Panc1 (cell line): Measurements from ENCODE around the gene QRFPR. TPM values are rescaled to one million over a fixed set of nuclear protein-coding genes. Genes with fewer than 3 reads are reported as not detected.

Source experiments
- ATAC-seq: fragments of 200-7000 bp; cut with Tn5 transposase; 2 replicates; pipeline ENCODE4 v1.9.1; 2020; ENCODE audit warnings: mild to moderate bottlenecking, moderate library complexity
- BruUV-seq: library from RNA; stranded (reverse); fragments of 400-500 nt; replicated peaks from 2 replicates; lab custom pipeline; 2021; lab: Mats Ljungman, UMichigan
- CTCF ChIA-PET: fragments of 300-600 bp; sonication (Branson Sonifier 250); formaldehyde crosslinking; loops from one replicate; lab custom pipeline; 2022; ENCODE audit warnings: antibody characterized with exemption; lab: Charles Lee
- POLR2A ChIA-PET: fragments of 300-600 bp; sonication (Branson Sonifier 250); formaldehyde crosslinking; loops from one replicate; lab custom pipeline; 2022; ENCODE audit warnings: antibody characterized with exemption; lab: Charles Lee
- DNase-seq: peaks from one replicate; pipeline ENCODE4 v3.0.0-alpha.2; 2010; ENCODE audit warnings: low read depth, low spot score
- H3K27ac ChIP-seq: 2 replicates; pipeline ENCODE4 v1.5.1; 2011; ENCODE audit warnings: mild to moderate bottlenecking, low read length, inconsistent platforms
- H3K27me3 ChIP-seq: fragments of 200-500 bp; sonication (Bioruptor generic); 2 replicates; pipeline ENCODE4 v1.6.0; 2014; ENCODE audit warnings: low read length, inconsistent platforms; ENCODE audit not compliant: control insufficient read depth, insufficient read depth
- H3K36me3 ChIP-seq: fragments of 200-500 bp; sonication (Bioruptor generic); 2 replicates; pipeline ENCODE4 v1.5.1; 2014; ENCODE audit warnings: inconsistent platforms, mild to moderate bottlenecking, low read length, moderate library complexity; ENCODE audit not compliant: control insufficient read depth, insufficient read depth
- H3K4me1 ChIP-seq: 2 replicates; pipeline ENCODE4 v1.5.1; 2011; ENCODE audit warnings: inconsistent platforms, mild to moderate bottlenecking, low read length, moderate library complexity; ENCODE audit not compliant: control insufficient read depth, insufficient read depth
- H3K4me3 ChIP-seq, 2 experiments: 2 replicates each; pipeline ENCODE4 v1.5.1; 2011 to 2012; ENCODE audit warnings: low read depth in 2 of 2, low read length in 2 of 2, mild to moderate bottlenecking in 2 of 2, inconsistent platforms in 1 of 2, moderate library complexity in 1 of 2
- H3K9me3 ChIP-seq: fragments of 200-500 bp; sonication (Bioruptor generic); 2 replicates; pipeline ENCODE4 v1.5.1; 2014; ENCODE audit warnings: low read depth, mild to moderate bottlenecking, inconsistent platforms, low read length, moderate library complexity; ENCODE audit not compliant: control insufficient read depth, insufficient read depth
- POLR2AphosphoS5 ChIP-seq: IDR thresholded peaks from 2 replicates; pipeline ENCODE4 v1.6.1; 2012; ENCODE audit warnings: mild to moderate bottlenecking, low read depth, low read length, moderate library complexity
- SIN3A ChIP-seq: IDR thresholded peaks from 2 replicates; pipeline ENCODE4 v1.6.1; 2012; ENCODE audit warnings: low read depth, mild to moderate bottlenecking, low read length, moderate library complexity, borderline replicate concordance; ENCODE audit not compliant: insufficient read depth
- TCF7L2 ChIP-seq: IDR thresholded peaks from 2 replicates; pipeline ENCODE4 v1.6.1; 2011; ENCODE audit warnings: mild to moderate bottlenecking, low read depth, low read length, inconsistent platforms
- in situ Hi-C: cut with HindIII; loops from 2 replicates; pipeline ENCODE4 v1.10.0; 2016; ENCODE audit warnings: low sequenced_read_pairs, low pct_unique_long_range_greater_than_20kb
- intact Hi-C: fragments of 100-400 bp; cut with micrococcal nuclease; formaldehyde crosslinking; loops from one replicate; pipeline ENCODE4 v1.10.0; 2022; ENCODE audit not compliant: unreplicated experiment
- total RNA-seq: library from RNA; stranded (reverse); gene quantifications from one replicate; pipeline ENCODE4 v1.2.1, GENCODE V29; 2021; ENCODE audit not compliant: unreplicated experiment
- TF ChIP-seq, protein P1 (sequence below), 2 experiments: IDR thresholded peaks; 2 replicates each; pipeline ENCODE4 v1.6.1; 2011 to 2012; ENCODE audit warnings: low read depth in 2 of 2, control low read depth in 1 of 2, low read length in 1 of 2, mild to moderate bottlenecking in 1 of 2, moderate library complexity in 1 of 2; ENCODE audit not compliant: insufficient read depth in 1 of 2
- TF ChIP-seq, protein P2 (sequence below): fragments of 450-650 bp; IDR thresholded peaks from 2 replicates; pipeline ENCODE4 v1.5.1; 2017; ENCODE audit warnings: mild to moderate bottlenecking

The QRFPR gene
- total RNA-seq, 1 experiment from 2014 or later: not detected

DNA sequence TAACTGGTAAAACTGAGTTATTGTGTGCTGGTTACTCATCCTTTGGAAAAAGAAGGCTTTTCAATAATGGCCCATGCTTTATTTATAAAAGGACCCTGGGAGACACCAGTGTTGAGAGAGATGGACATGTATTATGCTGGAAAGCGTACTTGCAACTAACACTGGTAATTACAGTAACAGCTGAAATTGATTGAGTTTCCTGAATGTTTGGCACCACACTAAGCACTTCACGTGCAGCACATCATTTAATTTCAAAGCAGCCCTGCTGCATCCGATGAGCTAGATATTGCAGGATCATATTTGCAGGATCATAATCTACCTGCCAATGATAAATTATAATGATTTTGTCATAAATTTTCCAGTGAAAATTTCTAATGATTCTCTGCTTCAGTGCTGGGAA, 81.5 kb downstream of the QRFPR start:
- Histone ChIP-seq H3K4me1 (no peaks in the 10 kb centered on the region), H3K27me3 (no peaks in the 10 kb centered on the region), H3K36me3 (no peaks in the 10 kb centered on the region), H3K9me3 (no peaks in the 10 kb centered on the region), H3K27ac (no peak overlapping the region), H3K4me3 (no peak overlapping the region)
- ChIA-PET CTCF (no interaction called here), POLR2A (no interaction called here)
- in situ Hi-C loops (no loop called here), intact Hi-C loops (no loop called here)
- BruUV-seq: no TSS peak
- ATAC-seq: no peak
- TF ChIP-seq, protein P1, sequence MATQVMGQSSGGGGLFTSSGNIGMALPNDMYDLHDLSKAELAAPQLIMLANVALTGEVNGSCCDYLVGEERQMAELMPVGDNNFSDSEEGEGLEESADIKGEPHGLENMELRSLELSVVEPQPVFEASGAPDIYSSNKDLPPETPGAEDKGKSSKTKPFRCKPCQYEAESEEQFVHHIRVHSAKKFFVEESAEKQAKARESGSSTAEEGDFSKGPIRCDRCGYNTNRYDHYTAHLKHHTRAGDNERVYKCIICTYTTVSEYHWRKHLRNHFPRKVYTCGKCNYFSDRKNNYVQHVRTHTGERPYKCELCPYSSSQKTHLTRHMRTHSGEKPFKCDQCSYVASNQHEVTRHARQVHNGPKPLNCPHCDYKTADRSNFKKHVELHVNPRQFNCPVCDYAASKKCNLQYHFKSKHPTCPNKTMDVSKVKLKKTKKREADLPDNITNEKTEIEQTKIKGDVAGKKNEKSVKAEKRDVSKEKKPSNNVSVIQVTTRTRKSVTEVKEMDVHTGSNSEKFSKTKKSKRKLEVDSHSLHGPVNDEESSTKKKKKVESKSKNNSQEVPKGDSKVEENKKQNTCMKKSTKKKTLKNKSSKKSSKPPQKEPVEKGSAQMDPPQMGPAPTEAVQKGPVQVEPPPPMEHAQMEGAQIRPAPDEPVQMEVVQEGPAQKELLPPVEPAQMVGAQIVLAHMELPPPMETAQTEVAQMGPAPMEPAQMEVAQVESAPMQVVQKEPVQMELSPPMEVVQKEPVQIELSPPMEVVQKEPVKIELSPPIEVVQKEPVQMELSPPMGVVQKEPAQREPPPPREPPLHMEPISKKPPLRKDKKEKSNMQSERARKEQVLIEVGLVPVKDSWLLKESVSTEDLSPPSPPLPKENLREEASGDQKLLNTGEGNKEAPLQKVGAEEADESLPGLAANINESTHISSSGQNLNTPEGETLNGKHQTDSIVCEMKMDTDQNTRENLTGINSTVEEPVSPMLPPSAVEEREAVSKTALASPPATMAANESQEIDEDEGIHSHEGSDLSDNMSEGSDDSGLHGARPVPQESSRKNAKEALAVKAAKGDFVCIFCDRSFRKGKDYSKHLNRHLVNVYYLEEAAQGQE (IDR thresholded peaks at IDR 0.05; ENCODE audit: insufficient read depth in 1 of 2, low read depth in 2 of 2, low read length in 1 of 2): no peak
- TF ChIP-seq POLR2AphosphoS5: no peak
- TF ChIP-seq, protein P2, sequence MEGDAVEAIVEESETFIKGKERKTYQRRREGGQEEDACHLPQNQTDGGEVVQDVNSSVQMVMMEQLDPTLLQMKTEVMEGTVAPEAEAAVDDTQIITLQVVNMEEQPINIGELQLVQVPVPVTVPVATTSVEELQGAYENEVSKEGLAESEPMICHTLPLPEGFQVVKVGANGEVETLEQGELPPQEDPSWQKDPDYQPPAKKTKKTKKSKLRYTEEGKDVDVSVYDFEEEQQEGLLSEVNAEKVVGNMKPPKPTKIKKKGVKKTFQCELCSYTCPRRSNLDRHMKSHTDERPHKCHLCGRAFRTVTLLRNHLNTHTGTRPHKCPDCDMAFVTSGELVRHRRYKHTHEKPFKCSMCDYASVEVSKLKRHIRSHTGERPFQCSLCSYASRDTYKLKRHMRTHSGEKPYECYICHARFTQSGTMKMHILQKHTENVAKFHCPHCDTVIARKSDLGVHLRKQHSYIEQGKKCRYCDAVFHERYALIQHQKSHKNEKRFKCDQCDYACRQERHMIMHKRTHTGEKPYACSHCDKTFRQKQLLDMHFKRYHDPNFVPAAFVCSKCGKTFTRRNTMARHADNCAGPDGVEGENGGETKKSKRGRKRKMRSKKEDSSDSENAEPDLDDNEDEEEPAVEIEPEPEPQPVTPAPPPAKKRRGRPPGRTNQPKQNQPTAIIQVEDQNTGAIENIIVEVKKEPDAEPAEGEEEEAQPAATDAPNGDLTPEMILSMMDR: no peak
- TF ChIP-seq SIN3A: no peak
- no peak for TF ChIP-seq TCF7L2
- DNase-seq: no peak

GRCh38 chr4:121283319-121283718, 97.5 kb downstream of the QRFPR start:
- CTCF ChIA-PET: no interaction called here
- no peaks in the 10 kb centered on the region for H3K36me3 ChIP-seq
- TF ChIP-seq, protein P2: no peak
- H3K4me3 ChIP-seq: no peak overlapping the region
- no peaks in the 10 kb centered on the region for H3K27me3 ChIP-seq
- BruUV-seq: no TSS peak
- POLR2A ChIA-PET: no interaction called here
- no peak overlapping the region for H3K27ac ChIP-seq
- H3K9me3 ChIP-seq: no peaks in the 10 kb centered on the region
- DNase-seq (no peak), ATAC-seq (no peak)
- intact Hi-C loops (no loop called here), in situ Hi-C loops (no loop called here)
- H3K4me1 ChIP-seq: no peaks in the 10 kb centered on the region

DNA sequence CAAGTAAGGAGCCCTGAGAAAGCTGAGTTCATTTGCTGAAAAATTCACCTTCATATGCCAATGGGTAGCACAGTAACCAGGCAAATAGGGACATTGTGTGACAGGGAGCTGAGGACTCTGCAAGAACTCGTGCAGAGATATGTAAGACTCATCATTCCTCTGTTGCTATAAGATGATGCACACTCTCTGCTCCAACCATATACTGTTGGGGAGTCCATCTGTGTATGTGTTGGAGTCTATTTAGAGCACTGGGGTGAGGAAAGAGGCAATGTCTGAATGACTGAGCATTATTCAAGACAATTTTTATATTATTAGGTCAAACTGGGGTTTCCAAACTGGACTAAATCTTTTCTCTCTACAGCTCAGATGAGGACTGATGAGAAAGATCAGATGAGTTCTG, 100.4 kb downstream of the QRFPR start:
- TF ChIP-seq, protein P2: no peak
- TF ChIP-seq TCF7L2 (no peak), SIN3A (no peak), POLR2AphosphoS5 (no peak)
- TF ChIP-seq, protein P1 (IDR thresholded peaks at IDR 0.05; ENCODE audit: insufficient read depth in 1 of 2, low read depth in 2 of 2, low read length in 1 of 2): no peak
- ATAC-seq (no peak), DNase-seq (no peak)
- Histone ChIP-seq H3K36me3 (no peaks in the 10 kb centered on the region), H3K4me3 (no peak overlapping the region), H3K4me1 (no peaks in the 10 kb centered on the region), H3K9me3 (no peaks in the 10 kb centered on the region), H3K27ac (no peak overlapping the region), H3K27me3 (no peaks in the 10 kb centered on the region)
- ChIA-PET CTCF (no interaction called here), POLR2A (no interaction called here)
- in situ Hi-C loops: no loop called here
- BruUV-seq: no TSS peak
- intact Hi-C loops: no loop called here
